ENCODE data around the gene ATP23.

The ATP23 gene

GRCh38 chr12:57964421-57964820 lies 23.1 kb downstream of the ATP23 start:
- DNase-seq (ENCODE audit: low read depth in 1 of 2, low spot score in 1 of 2) = no peak
- Histone ChIP-seq H3K4me3 (replicated peaks; ENCODE audit: insufficient read depth, low read length) (no peak overlapping the region), H3K27ac (replicated peaks) (no peak overlapping the region), H3K27me3 (ENCODE audit: insufficient read depth, poor library complexity, severe bottlenecking) (no peaks in the 10 kb centered on the region)
- TF ChIP-seq GABPA (IDR thresholded peaks at IDR 0.05; ENCODE audit: low read depth) = no peak
- TF ChIP-seq SPI1 (IDR thresholded peaks at IDR 0.05; ENCODE audit: borderline replicate concordance, low read depth) = no peak
- no peak for TF ChIP-seq REST (IDR thresholded peaks at IDR 0.05; ENCODE audit: insufficient replicate concordance, low read depth)
- TF ChIP-seq POLR2AphosphoS5 (IDR thresholded peaks at IDR 0.05; ENCODE audit: low read depth) = no peak
- TF ChIP-seq CTCF (IDR thresholded peaks at IDR 0.05; ENCODE audit: insufficient read depth, low read length) = no peak

- H3K27ac ChIP-seq (replicated peaks) = no peak overlapping the region
- no peak for DNase-seq (ENCODE audit: low read depth in 1 of 2, low spot score in 1 of 2)
- H3K4me3 ChIP-seq (replicated peaks; ENCODE audit: insufficient read depth, low read length) = no peak overlapping the region
- TF ChIP-seq REST (IDR thresholded peaks at IDR 0.05; ENCODE audit: insufficient replicate concordance, low read depth) (no peak), GABPA (IDR thresholded peaks at IDR 0.05; ENCODE audit: low read depth) (no peak), POLR2AphosphoS5 (IDR thresholded peaks at IDR 0.05; ENCODE audit: low read depth) (no peak), CTCF (IDR thresholded peaks at IDR 0.05; ENCODE audit: insufficient read depth, low read length) (no peak), SPI1 (IDR thresholded peaks at IDR 0.05; ENCODE audit: borderline replicate concordance, low read depth) (no peak)
- no peaks in the 10 kb centered on the region for H3K27me3 ChIP-seq (ENCODE audit: insufficient read depth, poor library complexity, severe bottlenecking)
These were observed 24.4 kb downstream of the ATP23 start for GRCh38 chr12:57965766-57966165.

GRCh38 chr12:57966536-57966935 lies 25.2 kb downstream of the ATP23 start:
- Histone ChIP-seq H3K27ac (replicated peaks) (no peak overlapping the region), H3K27me3 (ENCODE audit: insufficient read depth, poor library complexity, severe bottlenecking) (no peaks in the 10 kb centered on the region), H3K4me3 (replicated peaks; ENCODE audit: insufficient read depth, low read length) (no peak overlapping the region)
- no peak for DNase-seq (ENCODE audit: low read depth in 1 of 2, low spot score in 1 of 2)
- TF ChIP-seq SPI1 (IDR thresholded peaks at IDR 0.05; ENCODE audit: borderline replicate concordance, low read depth) (no peak), REST (IDR thresholded peaks at IDR 0.05; ENCODE audit: insufficient replicate concordance, low read depth) (no peak), POLR2AphosphoS5 (IDR thresholded peaks at IDR 0.05; ENCODE audit: low read depth) (no peak), CTCF (IDR thresholded peaks at IDR 0.05; ENCODE audit: insufficient read depth, low read length) (no peak)
